Measurements from ENCODE around the gene PREX1.
"Not testable (repeated sequence)": the region's sequence is repeated elsewhere in the genome, so short reads cannot be mapped to it uniquely, and the experiment has no call there.

Gene PREX1

GRCh38 chr20:48835390-48835789 is 7.6 kb upstream of the PREX1 start:
- peaks cover 0 to 16% of the 10 kb centered on the region in 2 donors for H3K4me1 ChIP-seq (ENCODE audit: control insufficient read depth in 1 of 2, insufficient read depth in 2 of 2, low read length in 2 of 2)
- no peaks in the 10 kb centered on the region for H3K9me3 ChIP-seq (ENCODE audit: control insufficient read depth in 1 of 2, low read length in 2 of 2)
- no peaks in the 10 kb centered on the region for H3K36me3 ChIP-seq (ENCODE audit: control insufficient read depth in 1 of 2, insufficient read depth in 2 of 2, low read length in 2 of 2)
- H3K4me3 ChIP-seq (ENCODE audit: low read depth in 1 of 2, low read length in 2 of 2), result no peak overlapping the region
- H3K27me3 ChIP-seq (ENCODE audit: control insufficient read depth in 1 of 2, insufficient read depth in 2 of 2, low read length in 2 of 2), result peaks cover 0 to 3% of the 10 kb centered on the region in 2 donors
- H3K27ac ChIP-seq (ENCODE audit: low read depth, low read length), result no peak overlapping the region
- H3K9ac ChIP-seq (ENCODE audit: low read depth in 1 of 2, low read length in 2 of 2), result no peak overlapping the region

GRCh38 chr20:48834278-48834677 is 6.5 kb upstream of the PREX1 start:
- H3K9me3 ChIP-seq (ENCODE audit: control insufficient read depth in 1 of 2, low read length in 2 of 2), result no peaks in the 10 kb centered on the region
- no peak overlapping the region for H3K9ac ChIP-seq (ENCODE audit: low read depth in 1 of 2, low read length in 2 of 2)
- H3K4me3 ChIP-seq (ENCODE audit: low read depth in 1 of 2, low read length in 2 of 2), result no peak overlapping the region
- H3K27ac ChIP-seq (ENCODE audit: low read depth, low read length), result no peak overlapping the region
- H3K27me3 ChIP-seq (ENCODE audit: control insufficient read depth in 1 of 2, insufficient read depth in 2 of 2, low read length in 2 of 2), result peaks cover 0 to 3% of the 10 kb centered on the region in 2 donors
- H3K4me1 ChIP-seq (ENCODE audit: control insufficient read depth in 1 of 2, insufficient read depth in 2 of 2, low read length in 2 of 2), result peaks cover 0 to 16% of the 10 kb centered on the region in 2 donors
- no peaks in the 10 kb centered on the region for H3K36me3 ChIP-seq (ENCODE audit: control insufficient read depth in 1 of 2, insufficient read depth in 2 of 2, low read length in 2 of 2)

- Histone ChIP-seq H3K9ac (ENCODE audit: low read depth in 1 of 2, low read length in 2 of 2) (no peak overlapping the region), H3K4me3 (ENCODE audit: low read depth in 1 of 2, low read length in 2 of 2) (no peak overlapping the region), H3K36me3 (ENCODE audit: control insufficient read depth in 1 of 2, insufficient read depth in 2 of 2, low read length in 2 of 2) (no peaks in the 10 kb centered on the region), H3K4me1 (ENCODE audit: control insufficient read depth in 1 of 2, insufficient read depth in 2 of 2, low read length in 2 of 2) (peaks cover 0 to 16% of the 10 kb centered on the region in 2 donors), H3K9me3 (ENCODE audit: control insufficient read depth in 1 of 2, low read length in 2 of 2) (no peaks in the 10 kb centered on the region), H3K27me3 (ENCODE audit: control insufficient read depth in 1 of 2, insufficient read depth in 2 of 2, low read length in 2 of 2) (peaks cover 5 to 14% of the 10 kb centered on the region in 2 donors), H3K27ac (ENCODE audit: low read depth, low read length) (no peak overlapping the region)
Observed at GRCh38 chr20:48832405-48832730, 4.6 kb upstream of the PREX1 start.

GRCh38 chr20:48831718-48832404 is 4.1 kb upstream of the PREX1 start:
- Histone ChIP-seq H3K9ac (ENCODE audit: low read depth in 1 of 2, low read length in 2 of 2) (no peak overlapping the region), H3K27ac (ENCODE audit: low read depth, low read length) (no peak overlapping the region)

GRCh38 chr20:48830826-48831318 is 3.1 kb upstream of the PREX1 start:
- H3K9me3 ChIP-seq (ENCODE audit: control insufficient read depth in 1 of 2, low read length in 2 of 2), result no peaks in the 10 kb centered on the region
- H3K36me3 ChIP-seq (ENCODE audit: control insufficient read depth in 1 of 2, insufficient read depth in 2 of 2, low read length in 2 of 2), result no peaks in the 10 kb centered on the region
- H3K4me1 ChIP-seq (ENCODE audit: control insufficient read depth in 1 of 2, insufficient read depth in 2 of 2, low read length in 2 of 2), result peaks cover 0 to 16% of the 10 kb centered on the region in 2 donors
- H3K27ac ChIP-seq (ENCODE audit: low read depth, low read length), result no peak overlapping the region
- no peak overlapping the region for H3K9ac ChIP-seq (ENCODE audit: low read depth in 1 of 2, low read length in 2 of 2)
- no peak overlapping the region for H3K4me3 ChIP-seq (ENCODE audit: low read depth in 1 of 2, low read length in 2 of 2)
- H3K27me3 ChIP-seq (ENCODE audit: control insufficient read depth in 1 of 2, insufficient read depth in 2 of 2, low read length in 2 of 2), result peaks cover 13 to 20% of the 10 kb centered on the region in 2 donors

More at GRCh38 chr20:48831718-48832404, 4.1 kb upstream of the PREX1 start:
- Histone ChIP-seq H3K4me1 (ENCODE audit: control insufficient read depth in 1 of 2, insufficient read depth in 2 of 2, low read length in 2 of 2) (peaks cover 0 to 16% of the 10 kb centered on the region in 2 donors), H3K36me3 (ENCODE audit: control insufficient read depth in 1 of 2, insufficient read depth in 2 of 2, low read length in 2 of 2) (no peaks in the 10 kb centered on the region), H3K9me3 (ENCODE audit: control insufficient read depth in 1 of 2, low read length in 2 of 2) (no peaks in the 10 kb centered on the region), H3K4me3 (ENCODE audit: low read depth in 1 of 2, low read length in 2 of 2) (no peak overlapping the region), H3K27me3 (ENCODE audit: control insufficient read depth in 1 of 2, insufficient read depth in 2 of 2, low read length in 2 of 2) (peaks cover 7 to 17% of the 10 kb centered on the region in 2 donors)

GRCh38 chr20:48829940-48830339 is 2.1 kb upstream of the PREX1 start:
- Histone ChIP-seq H3K9me3 (ENCODE audit: control insufficient read depth in 1 of 2, low read length in 2 of 2) (no peaks in the 10 kb centered on the region), H3K27ac (ENCODE audit: low read depth, low read length) (no peak overlapping the region), H3K4me1 (ENCODE audit: control insufficient read depth in 1 of 2, insufficient read depth in 2 of 2, low read length in 2 of 2) (peaks cover 0 to 16% of the 10 kb centered on the region in 2 donors), H3K27me3 (ENCODE audit: control insufficient read depth in 1 of 2, insufficient read depth in 2 of 2, low read length in 2 of 2) (peaks cover 17 to 24% of the 10 kb centered on the region in 2 donors), H3K4me3 (ENCODE audit: low read depth in 1 of 2, low read length in 2 of 2) (no peak overlapping the region), H3K9ac (ENCODE audit: low read depth in 1 of 2, low read length in 2 of 2) (no peak overlapping the region), H3K36me3 (ENCODE audit: control insufficient read depth in 1 of 2, insufficient read depth in 2 of 2, low read length in 2 of 2) (no peaks in the 10 kb centered on the region)

- Histone ChIP-seq H3K27me3 (ENCODE audit: control insufficient read depth in 1 of 2, insufficient read depth in 2 of 2, low read length in 2 of 2) (peaks cover 17 to 24% of the 10 kb centered on the region in 2 donors), H3K27ac (ENCODE audit: low read depth, low read length) (no peak overlapping the region), H3K9ac (ENCODE audit: low read depth in 1 of 2, low read length in 2 of 2) (no peak overlapping the region), H3K9me3 (ENCODE audit: control insufficient read depth in 1 of 2, low read length in 2 of 2) (no peaks in the 10 kb centered on the region), H3K4me3 (ENCODE audit: low read depth in 1 of 2, low read length in 2 of 2) (peak overlapping the region in 1 of 2 donors; percentile 62), H3K36me3 (ENCODE audit: control insufficient read depth in 1 of 2, insufficient read depth in 2 of 2, low read length in 2 of 2) (no peaks in the 10 kb centered on the region), H3K4me1 (ENCODE audit: control insufficient read depth in 1 of 2, insufficient read depth in 2 of 2, low read length in 2 of 2) (peaks cover 0 to 22% of the 10 kb centered on the region in 2 donors)
Observed at GRCh38 chr20:48828734-48829460, 1.1 kb upstream of the PREX1 start.

- Histone ChIP-seq H3K4me3 (ENCODE audit: low read depth in 1 of 2, low read length in 2 of 2) (peak overlapping the region; percentile 66 to 71), H3K4me1 (ENCODE audit: control insufficient read depth in 1 of 2, insufficient read depth in 2 of 2, low read length in 2 of 2) (peaks cover 0 to 28% of the 10 kb centered on the region in 2 donors), H3K9ac (ENCODE audit: low read depth in 1 of 2, low read length in 2 of 2) (peak overlapping the region; percentile 47 to 58), H3K27ac (ENCODE audit: low read depth, low read length) (no peak overlapping the region), H3K9me3 (ENCODE audit: control insufficient read depth in 1 of 2, low read length in 2 of 2) (no peaks in the 10 kb centered on the region), H3K36me3 (ENCODE audit: control insufficient read depth in 1 of 2, insufficient read depth in 2 of 2, low read length in 2 of 2) (no peaks in the 10 kb centered on the region), H3K27me3 (ENCODE audit: control insufficient read depth in 1 of 2, insufficient read depth in 2 of 2, low read length in 2 of 2) (peaks cover 17 to 24% of the 10 kb centered on the region in 2 donors)
Observed at GRCh38 chr20:48826883-48827771, 672 bp downstream of the PREX1 start.

GRCh38 chr20:48826480-48826879 is 1.3 kb downstream of the PREX1 start:
- not testable (repeated sequence) for H3K27ac ChIP-seq (ENCODE audit: low read depth, low read length); H3K36me3 ChIP-seq (ENCODE audit: control insufficient read depth in 1 of 2, insufficient read depth in 2 of 2, low read length in 2 of 2); H3K9me3 ChIP-seq (ENCODE audit: control insufficient read depth in 1 of 2, low read length in 2 of 2)
- Histone ChIP-seq H3K4me1 (ENCODE audit: control insufficient read depth in 1 of 2, insufficient read depth in 2 of 2, low read length in 2 of 2) (peaks cover 0 to 22% of the 10 kb centered on the region in 2 donors), H3K4me3 (ENCODE audit: low read depth in 1 of 2, low read length in 2 of 2) (peak overlapping the region; percentile 66 to 71), H3K9ac (ENCODE audit: low read depth in 1 of 2, low read length in 2 of 2) (peak overlapping the region; percentile 7 to 47), H3K27me3 (ENCODE audit: control insufficient read depth in 1 of 2, insufficient read depth in 2 of 2, low read length in 2 of 2) (peaks cover 17 to 24% of the 10 kb centered on the region in 2 donors)
